T-cell (primary cell): Measurements from ENCODE around the gene PNPLA8. TPM values are rescaled to one million over a fixed set of nuclear protein-coding genes. Genes with fewer than 3 reads are reported as not detected.
"Not testable (repeated sequence)": the region's sequence is repeated elsewhere in the genome, so short reads cannot be mapped to it uniquely, and the experiment has no call there.

Experiments used
- ATAC-seq, 4 experiments: fragments of 200-7000 bp in 3 of 4; fragments of 150-1000 bp in 1 of 4; cut with Tn5 transposase; replicated peaks in 1 of 4; 1 replicate in 3 of 4; 2 replicates in 1 of 4; pipeline ENCODE4 v1.10.0; 2021; ENCODE audit warnings: moderate library complexity in 3 of 4, mild to moderate bottlenecking in 2 of 4, moderate number of reproducible peaks in 1 of 4
- CTCF ChIA-PET, 2 donors: fragments of 300-600 bp; sonication (Branson Sonifier 250); formaldehyde crosslinking; loops; one replicate each; lab custom pipeline; 2022; ENCODE audit warnings: antibody characterized with exemption in 2 of 2; lab: Charles Lee
- POLR2A ChIA-PET, 2 donors: fragments of 300-600 bp; sonication (Branson Sonifier 250); formaldehyde crosslinking; loops; one replicate each; lab custom pipeline; 2022; ENCODE audit warnings: antibody characterized with exemption in 2 of 2; lab: Charles Lee
- DNase-seq, 35 experiments: peaks; one replicate each; pipeline versions ENCODE4 v3.0.0 to v3.0.0-alpha.2; 2013 to 2023
- H3K27ac ChIP-seq: one replicate; pipeline ENCODE4 v1.5.1; 2013; ENCODE audit warnings: low read length
- H3K27me3 ChIP-seq, 2 experiments: replicated peaks in 1 of 2; 1 replicate in 1 of 2; 2 replicates in 1 of 2; pipeline versions ENCODE4 v1.6.1 to v1.7.0; 2013; ENCODE audit warnings: low read length in 1 of 2, mixed read lengths in 1 of 2; ENCODE audit not compliant: control insufficient read depth in 2 of 2, insufficient read depth in 2 of 2; ENCODE audit errors: extremely low read depth in 1 of 2
- H3K36me3 ChIP-seq, 2 donors: 1 replicate in 1 of 2; 2 replicates in 1 of 2; pipeline versions ENCODE4 v1.6.1 to v1.7.0; 2013; ENCODE audit warnings: low read length in 1 of 2; ENCODE audit not compliant: control insufficient read depth in 2 of 2, insufficient read depth in 1 of 2; ENCODE audit errors: extremely low read depth in 1 of 2
- H3K4me1 ChIP-seq, 2 experiments: 1 replicate in 1 of 2; 2 replicates in 1 of 2; pipeline versions ENCODE4 v1.6.1 to v1.7.0; 2013; ENCODE audit warnings: low read length in 2 of 2, mixed read lengths in 1 of 2; ENCODE audit not compliant: insufficient read depth in 2 of 2, control insufficient read depth in 1 of 2; ENCODE audit errors: extremely low read depth in 1 of 2
- H3K4me3 ChIP-seq, 2 donors: 1 replicate in 1 of 2; 2 replicates in 1 of 2; pipeline versions ENCODE4 v1.5.1 to v1.7.0; 2013; ENCODE audit warnings: mild to moderate bottlenecking in 2 of 2, low read length in 1 of 2, moderate library complexity in 1 of 2; ENCODE audit not compliant: control insufficient read depth in 1 of 2; ENCODE audit errors: extremely low read depth in 1 of 2
- H3K9me3 ChIP-seq: 2 replicates; pipeline ENCODE4 v1.7.0; 2013
- H3K27ac Mint-ChIP-seq, 2 donors: one replicate each; pipeline ENCODE4 v1.8.0; 2020 to 2021; ENCODE audit warnings: mild to moderate bottlenecking in 2 of 2, mixed read lengths in 2 of 2
- H3K27me3 Mint-ChIP-seq, 2 donors: one replicate each; pipeline ENCODE4 v1.8.0; 2021 to 2022; ENCODE audit warnings: mixed read lengths in 2 of 2
- H3K36me3 Mint-ChIP-seq: one replicate; pipeline ENCODE4 v1.8.0; 2021; ENCODE audit warnings: mixed read lengths
- H3K4me1 Mint-ChIP-seq, 3 donors: one replicate each; pipeline ENCODE4 v1.8.0; 2020 to 2022; ENCODE audit warnings: mixed read lengths in 3 of 3, mild to moderate bottlenecking in 1 of 3
- H3K4me3 Mint-ChIP-seq, 3 donors: one replicate each; pipeline ENCODE4 v1.8.0; 2020 to 2022; ENCODE audit warnings: mild to moderate bottlenecking in 3 of 3, mixed read lengths in 3 of 3, moderate library complexity in 3 of 3
- H3K9me3 Mint-ChIP-seq, 3 donors: one replicate each; pipeline ENCODE4 v1.8.0; 2020 to 2022; ENCODE audit warnings: mixed read lengths in 3 of 3
- WGBS: methylation state at CpG from one replicate; pipeline ENCODE4 v1.1.5; 2013; ENCODE audit warnings: missing lambda C conversion rate; ENCODE audit not compliant: insufficient coverage; 5-methylcytosine and 5-hydroxymethylcytosine counted together
- total RNA-seq, 35 experiments: library from RNA in 6 of 35; stranded (reverse) in 6 of 35; fragments of 120-200 nt in 1 of 35; gene quantifications; one replicate each; pipeline versions ENCODE4 v1.2.1 to v1.2.4 and lab custom pipeline; 2013 to 2026

Gene PNPLA8
- total RNA-seq, 5 donors from 2014 or later (not counting 1 experiment from before 2014, with no cell fraction given) = 17.8 to 55.5 (median 21.8) TPM

DNA sequence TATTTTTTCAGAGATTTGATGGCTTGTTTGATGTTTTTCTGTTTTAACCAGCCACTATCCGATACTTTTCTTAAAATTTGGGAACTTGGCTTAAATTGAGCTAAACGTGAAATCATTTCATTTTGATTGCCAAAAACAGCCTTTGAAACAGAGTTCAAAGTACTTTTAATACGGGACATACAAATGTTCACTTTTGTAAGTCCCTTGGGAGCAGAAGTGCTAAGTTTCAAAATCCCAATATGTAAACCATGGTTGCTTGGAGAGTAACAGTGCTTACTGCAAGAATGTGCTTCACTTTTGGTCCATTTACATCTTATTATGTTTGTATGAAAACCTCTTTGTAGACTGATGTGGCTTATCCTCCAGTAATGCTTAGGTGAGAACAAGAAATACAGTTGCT, 10.9 kb downstream of the PNPLA8 start:
- no peaks in the 10 kb centered on the region for H3K27me3 ChIP-seq
- H3K27ac ChIP-seq = no peak overlapping the region
- H3K27ac Mint-ChIP-seq = no peak overlapping the region
- no peak overlapping the region for H3K4me3 ChIP-seq
- 100% methylated on average over 2 of the region's 3 CpGs for WGBS
- peaks cover 28 to 46% (median 34%) of the 10 kb centered on the region in 3 donors for H3K4me1 Mint-ChIP-seq
- no peaks in the 10 kb centered on the region for H3K9me3 Mint-ChIP-seq
- H3K36me3 Mint-ChIP-seq = peaks cover 70% of the 10 kb centered on the region
- no peak for DNase-seq
- no peaks in the 10 kb centered on the region for H3K4me1 ChIP-seq
- ChIA-PET POLR2A (interaction anchor here in 1 of 2 donors (0.6 to 1.9 kb wide), 5 partner anchors 8 to 62 kb away, joined by 3 to 7 read pairs (median 5); partner anchors contain the start of gene PNPLA8), CTCF (no interaction called here)
- H3K36me3 ChIP-seq = peaks cover 5 to 37% of the 10 kb centered on the region in 2 donors
- no peaks in the 10 kb centered on the region for H3K9me3 ChIP-seq
- H3K27me3 Mint-ChIP-seq = no peaks in the 10 kb centered on the region
- H3K4me3 Mint-ChIP-seq = no peak overlapping the region
- ATAC-seq = no peak

DNA sequence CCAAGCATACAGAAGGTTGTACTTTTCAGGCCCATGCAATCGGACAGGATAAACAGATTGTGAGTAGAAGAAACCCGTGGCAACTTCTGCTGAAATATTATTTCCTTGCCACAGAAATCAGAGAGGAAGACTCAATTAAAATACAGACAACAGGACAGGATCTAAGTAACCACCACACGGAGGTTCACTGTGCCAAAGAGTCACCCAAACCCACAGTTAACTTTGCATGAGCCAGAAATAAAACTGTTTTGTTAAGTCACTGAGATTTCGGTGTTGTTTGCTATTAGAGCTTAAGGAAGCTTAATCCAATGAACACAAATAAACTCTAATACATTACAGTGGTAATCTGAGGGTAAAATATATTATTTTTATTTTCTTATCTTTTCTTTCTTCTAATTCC, 14.0 kb downstream of the PNPLA8 start:
- Histone ChIP-seq H3K27ac (no peak overlapping the region), H3K4me3 (no peak overlapping the region), H3K4me1 (no peaks in the 10 kb centered on the region), H3K36me3 (peaks cover 5 to 20% of the 10 kb centered on the region in 2 donors), H3K9me3 (no peaks in the 10 kb centered on the region), H3K27me3 (no peaks in the 10 kb centered on the region)
- DNase-seq = no peak
- Mint-ChIP-seq H3K4me3 (no peak overlapping the region), H3K9me3 (no peaks in the 10 kb centered on the region), H3K36me3 (peaks cover 41% of the 10 kb centered on the region), H3K27me3 (no peaks in the 10 kb centered on the region), H3K27ac (no peak overlapping the region), H3K4me1 (peaks cover 12 to 25% (median 18%) of the 10 kb centered on the region in 3 donors)
- ATAC-seq = no peak
- POLR2A ChIA-PET = interaction anchor here in 1 of 2 donors (0.7 to 1.0 kb wide), 2 partner anchors 13 to 183 kb away, joined by 3 to 4 read pairs; partner anchors contain the start of gene PNPLA8
- CTCF ChIA-PET = interaction anchor here in 1 of 2 donors (2.2 kb wide), 1 partner anchor 15 kb away, joined by 14 read pairs; no protein-coding TSS in a partner anchor
- WGBS = no CpG with 5 or more reads among the region's 4 CpGs

DNA sequence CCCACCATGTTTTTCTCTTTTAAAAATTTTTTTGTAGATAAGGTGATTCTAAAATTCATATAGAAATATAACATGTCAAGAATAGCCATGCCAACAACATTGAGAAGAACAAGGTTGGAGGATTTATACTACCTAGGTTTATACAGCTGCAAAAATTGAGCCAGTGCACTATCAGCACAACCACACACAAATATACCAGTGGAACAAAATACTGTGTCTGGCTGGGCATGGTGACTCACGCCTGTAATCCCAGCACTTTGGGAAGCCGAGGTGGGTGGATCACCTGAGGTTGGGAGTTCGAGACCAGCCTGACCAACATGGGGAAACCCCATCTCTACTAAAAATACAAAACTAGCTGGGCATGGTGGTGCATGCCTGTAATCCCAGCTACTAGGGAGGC, 21.4 kb downstream of the PNPLA8 start:
- POLR2A ChIA-PET, H3K9me3 ChIP-seq, H3K27me3 Mint-ChIP-seq, H3K9me3 Mint-ChIP-seq, H3K27ac Mint-ChIP-seq, H3K27me3 ChIP-seq, H3K4me1 ChIP-seq, H3K4me3 ChIP-seq, ATAC-seq, CTCF ChIA-PET, DNase-seq, H3K27ac ChIP-seq, H3K4me3 Mint-ChIP-seq: not testable (repeated sequence)
- Mint-ChIP-seq H3K4me1 (peaks cover 0 to 10% (median 7%) of the 10 kb centered on the region in 3 donors), H3K36me3 (peaks cover 25% of the 10 kb centered on the region)
- peaks cover 4 to 23% of the 10 kb centered on the region in 2 donors for H3K36me3 ChIP-seq
- no CpG with 5 or more reads among the region's 3 CpGs for WGBS

DNA sequence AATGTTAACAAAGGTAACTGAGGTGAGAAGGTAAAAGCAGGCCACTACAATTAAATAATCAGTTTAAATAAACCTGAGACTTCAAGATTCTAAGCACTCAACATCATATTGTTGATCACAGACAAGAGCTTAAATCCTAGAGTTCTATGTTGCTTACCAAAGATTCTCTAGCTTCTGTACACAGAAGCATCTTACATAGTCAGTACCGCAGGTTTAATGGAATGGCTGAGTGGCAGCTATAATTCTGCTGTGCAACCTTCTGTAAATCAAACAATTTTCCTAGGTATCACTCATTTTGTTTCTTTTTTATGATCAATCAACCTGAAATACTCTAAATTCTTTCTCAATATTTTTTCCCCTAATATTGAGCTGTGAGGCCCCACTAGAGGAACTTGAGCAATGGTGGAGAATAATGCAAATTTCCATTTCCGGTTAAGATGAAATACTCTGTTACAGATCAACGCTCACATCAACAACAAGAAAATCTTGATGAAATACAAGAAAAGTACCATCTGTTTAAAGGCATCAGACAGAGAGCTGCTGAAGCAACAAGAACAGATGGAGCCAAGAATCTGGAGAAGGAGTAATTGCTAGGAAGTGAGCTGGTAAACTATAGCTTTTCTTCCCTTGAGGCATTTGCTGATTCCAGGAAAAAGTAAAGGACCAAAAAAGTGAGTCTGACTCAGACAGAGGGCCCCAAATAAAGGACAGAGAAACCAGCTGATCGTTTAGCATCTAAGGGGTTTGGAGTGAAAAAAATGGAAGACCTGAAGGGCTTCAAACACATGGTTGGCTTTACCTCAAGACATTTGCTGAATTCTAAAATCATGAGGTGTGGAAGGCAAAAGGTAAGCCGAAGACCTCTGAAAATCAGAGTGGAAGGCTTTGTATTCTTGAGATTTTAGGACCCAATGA, 22.6 kb downstream of the PNPLA8 start:
- Mint-ChIP-seq H3K4me1 (peaks cover 0 to 10% (median 7%) of the 10 kb centered on the region in 3 donors), H3K9me3 (no peaks in the 10 kb centered on the region), H3K27ac (peak overlapping the region in 1 of 2 donors; percentile 78), H3K4me3 (no peak overlapping the region), H3K36me3 (peaks cover 33% of the 10 kb centered on the region), H3K27me3 (no peaks in the 10 kb centered on the region)
- no peak for DNase-seq
- no peak for ATAC-seq
- H3K36me3 ChIP-seq = peaks cover 4 to 26% of the 10 kb centered on the region in 2 donors
- CTCF ChIA-PET = interaction anchor here in 1 of 2 donors (0.6 to 0.9 kb wide), 4 partner anchors 10 to 324 kb away, joined by 3 to 4 read pairs (median 3); no protein-coding TSS in a partner anchor
- peak overlapping the region; percentile 21 for H3K27ac ChIP-seq
- no peaks in the 10 kb centered on the region for H3K9me3 ChIP-seq
- no CpG with 5 or more reads among the region's 5 CpGs for WGBS
- H3K27me3 ChIP-seq = no peaks in the 10 kb centered on the region
- no peaks in the 10 kb centered on the region for H3K4me1 ChIP-seq
- no peak overlapping the region for H3K4me3 ChIP-seq
- POLR2A ChIA-PET = no interaction called here

DNA sequence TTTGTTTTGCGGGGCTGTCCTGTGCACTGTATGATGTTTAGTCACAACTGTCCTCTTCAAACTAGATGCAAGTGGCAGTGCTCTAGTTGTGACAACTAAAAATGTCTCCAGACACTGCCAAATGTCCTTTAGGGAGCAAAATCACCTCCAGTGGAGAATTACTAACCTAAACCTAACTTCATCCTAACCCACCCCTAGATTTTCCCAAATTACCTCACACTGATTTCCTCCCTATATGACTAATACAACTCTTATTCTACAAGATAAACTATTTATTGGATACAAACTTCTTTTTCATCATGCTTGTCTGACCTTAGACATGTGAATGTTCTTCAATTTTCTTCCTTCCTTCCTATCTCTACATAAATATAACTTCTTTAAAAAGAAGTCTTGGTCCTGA, 26.4 kb downstream of the PNPLA8 start:
- peaks cover 0 to 10% (median 5%) of the 10 kb centered on the region in 3 donors for H3K4me1 Mint-ChIP-seq
- no peaks in the 10 kb centered on the region for H3K27me3 Mint-ChIP-seq
- no peak overlapping the region for H3K27ac ChIP-seq
- DNase-seq (no peak), ATAC-seq (no peak)
- no peaks in the 10 kb centered on the region for H3K4me1 ChIP-seq
- no peak overlapping the region for H3K4me3 ChIP-seq
- no peaks in the 10 kb centered on the region for H3K9me3 Mint-ChIP-seq
- no peaks in the 10 kb centered on the region for H3K9me3 ChIP-seq
- ChIA-PET CTCF (interaction anchor here (1.0 kb wide), 2 partner anchors 15 to 43 kb away, joined by 3 read pairs; partner anchors contain the start of gene NRCAM (in 1 of the 2)), POLR2A (interaction anchor here in 1 of 2 donors (0.6 kb wide), 1 partner anchor 1469 kb away, joined by 11 read pairs; no protein-coding TSS in a partner anchor)
- no peaks in the 10 kb centered on the region for H3K27me3 ChIP-seq
- WGBS = 80% methylated on average over 1 of the region's 1 CpG
- no peak overlapping the region for H3K27ac Mint-ChIP-seq
- H3K4me3 Mint-ChIP-seq = no peak overlapping the region
- H3K36me3 Mint-ChIP-seq = peaks cover 41% of the 10 kb centered on the region
- H3K36me3 ChIP-seq = peaks cover 4 to 25% of the 10 kb centered on the region in 2 donors

DNA sequence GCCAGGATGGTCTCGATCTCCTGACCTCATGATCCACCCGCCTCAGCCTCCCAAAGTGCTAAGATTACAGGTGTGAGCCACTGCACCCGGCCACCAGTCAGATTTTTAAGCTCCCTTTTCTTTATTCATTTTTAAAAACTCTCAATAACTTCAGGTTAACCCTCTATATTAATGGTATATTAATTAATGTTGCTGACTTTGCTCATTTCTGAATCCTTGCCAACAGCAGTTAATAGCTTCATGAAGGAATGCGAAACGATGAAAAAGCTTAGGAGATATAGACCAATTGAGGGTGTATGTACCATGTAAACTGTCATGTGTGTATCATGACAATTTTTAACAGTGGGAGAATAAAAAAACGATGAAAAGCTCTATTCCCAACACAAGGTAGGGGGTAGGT, 27.5 kb downstream of the PNPLA8 start:
- Histone ChIP-seq H3K27me3 (no peaks in the 10 kb centered on the region), H3K4me3 (no peak overlapping the region), H3K9me3 (no peaks in the 10 kb centered on the region), H3K27ac (no peak overlapping the region), H3K36me3 (peaks cover 4 to 31% of the 10 kb centered on the region in 2 donors), H3K4me1 (no peaks in the 10 kb centered on the region)
- no peak overlapping the region for H3K4me3 Mint-ChIP-seq
- no CpG with 5 or more reads among the region's 6 CpGs for WGBS
- ATAC-seq = no peak
- no peaks in the 10 kb centered on the region for H3K9me3 Mint-ChIP-seq
- ChIA-PET POLR2A (interaction anchor here in 1 of 2 donors (0.6 to 0.9 kb wide), 2 partner anchors 12 to 28 kb away, joined by 3 read pairs; no protein-coding TSS in a partner anchor), CTCF (interaction anchor here (0.6 to 4.0 kb wide), 12 partner anchors 9 to 1036 kb away, joined by 3 to 53 read pairs (median 4); partner anchors contain the start of genes NRCAM (in 1 of the 2) and PNPLA8 (in 1 of the 2))
- H3K36me3 Mint-ChIP-seq = peaks cover 41% of the 10 kb centered on the region
- H3K4me1 Mint-ChIP-seq = peaks cover 0 to 5% (median 2%) of the 10 kb centered on the region in 3 donors
- H3K27me3 Mint-ChIP-seq = no peaks in the 10 kb centered on the region
- no peak for DNase-seq
- no peak overlapping the region for H3K27ac Mint-ChIP-seq
